ENCODE results near the gene KDM4C. TPM values are rescaled to one million over a fixed set of nuclear protein-coding genes. Genes with fewer than 3 reads are reported as not detected.

KDM4C gene
- total and polyA plus RNA-seq, 2 of the 13 experiments (the other 11 are each of a cell fraction or from before 2014, with no cell fraction given), result 19.4 to 23.6 TPM

DNA sequence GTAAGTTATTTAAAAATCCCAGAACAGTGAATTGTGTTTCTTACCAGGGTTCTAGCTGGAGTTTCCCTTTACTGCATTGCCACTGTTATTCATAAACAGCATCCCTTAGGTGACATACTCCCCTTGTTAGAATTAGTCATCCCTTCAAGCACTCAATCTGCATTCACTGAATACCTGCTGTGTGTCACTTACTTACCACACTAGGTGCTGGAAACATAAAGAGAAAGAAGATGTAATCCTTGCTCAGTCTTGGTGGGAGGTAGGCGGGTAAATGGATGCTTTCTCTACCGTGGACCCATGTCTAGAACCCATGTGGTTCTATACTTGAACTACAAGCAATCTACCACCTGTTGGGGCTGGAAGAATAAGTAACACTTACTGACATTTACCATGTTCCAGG lies 371.6 kb downstream of the KDM4C start:
- peaks cover 6 to 39% of the 10 kb centered on the region in 2 experiments; a peak in 4 of 5 replicates for H3K36me3 ChIP-seq (replicated peaks in 1 of 2; ENCODE audit: control insufficient read depth in 1 of 2, insufficient read depth in 2 of 2, low read length in 2 of 2)
- H3K27me3 ChIP-seq (ENCODE audit: control insufficient read depth in 1 of 2, insufficient read depth in 2 of 2, low read length in 2 of 2), result no peaks in the 10 kb centered on the region
- in situ Hi-C loops (cut with HindIII; ENCODE audit: extremely low pct_ligation_motif_present, low pct_unique_long_range_greater_than_20kb), result no loop called here
- H3K4me1 ChIP-seq (ENCODE audit: insufficient read depth, low read length), result peaks cover 9% of the 10 kb centered on the region
- ChIA-PET POLR2A (no interaction called here), CTCF (ENCODE audit: low intra/inter-chr PET ratio, low total read pairs) (no interaction called here)
- FAIRE-seq (no peak), ATAC-seq (no peak), DNase-seq (ENCODE audit: low spot score) (no peak)
- WGBS (ENCODE audit: low lambda C conversion rate), result 86% methylated on average over 2 of the region's 2 CpGs
- intact Hi-C loops (cut with micrococcal nuclease; ENCODE audit: unreplicated experiment), result no loop called here
- H3K9me3 ChIP-seq (ENCODE audit: low read length), result no peaks in the 10 kb centered on the region
- no TSS peak for BruUV-seq (replicated peaks)
- no peaks in the 10 kb centered on the region for H4K20me1 ChIP-seq (ENCODE audit: insufficient read depth, low read length)
- H3K4me2 ChIP-seq (ENCODE audit: low read depth, low read length), result no peak overlapping the region
- no peaks in the 10 kb centered on the region for H3K79me2 ChIP-seq (ENCODE audit: insufficient read depth, low read length)
- H3K9ac ChIP-seq (ENCODE audit: insufficient read depth, low read depth, low read length), result no peak overlapping the region
- no peak overlapping the region for H3K4me3 ChIP-seq (replicated peaks in 1 of 3; ENCODE audit: insufficient read depth in 1 of 3, low read depth in 2 of 3, low read length in 3 of 3)
- no peak for TF ChIP-seq HNRNPLL (IDR thresholded peaks at IDR 0.05; ENCODE audit: low read depth, low read length, poor library complexity, severe bottlenecking)
- no peak overlapping the region for H2AFZ ChIP-seq (ENCODE audit: low read length)
- H3K27ac ChIP-seq (ENCODE audit: extremely low read length, insufficient read depth, low read length), result no peak overlapping the region

DNA sequence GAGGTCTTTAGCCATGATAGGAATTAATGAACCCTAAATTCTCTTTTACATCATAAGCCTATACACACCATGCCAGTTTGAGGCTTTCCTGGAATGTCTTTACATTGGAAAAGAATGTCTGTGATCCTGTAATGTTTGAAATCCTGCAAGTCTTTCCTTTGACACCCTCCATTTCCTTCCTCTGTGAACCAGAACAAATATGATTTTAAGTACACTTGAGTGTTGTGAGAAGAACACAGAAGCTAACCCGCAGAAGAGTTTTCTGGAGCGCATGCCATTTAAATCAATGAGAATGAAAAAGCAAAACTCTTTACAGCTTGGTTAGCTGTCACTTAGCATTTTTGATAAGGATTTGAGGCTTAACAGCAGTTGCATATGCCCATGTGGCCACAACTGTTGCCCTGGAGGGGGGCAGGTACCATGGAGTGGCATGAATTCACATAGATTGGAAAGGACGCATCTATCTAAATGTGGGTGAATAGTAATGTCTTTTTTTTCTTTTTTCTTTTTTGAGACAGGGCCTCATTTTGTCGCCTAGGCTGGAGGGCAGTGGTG lies 372.6 kb downstream of the KDM4C start:
- H3K9ac ChIP-seq (ENCODE audit: insufficient read depth, low read depth, low read length), result no peak overlapping the region
- POLR2A ChIA-PET, result no interaction called here
- DNase-seq (ENCODE audit: low spot score) (no peak), ATAC-seq (no peak), FAIRE-seq (no peak)
- no peak overlapping the region for H3K4me2 ChIP-seq (ENCODE audit: low read depth, low read length)
- in situ Hi-C loops (cut with HindIII; ENCODE audit: extremely low pct_ligation_motif_present, low pct_unique_long_range_greater_than_20kb) (no loop called here), intact Hi-C loops (cut with micrococcal nuclease; ENCODE audit: unreplicated experiment) (no loop called here)
- no peaks in the 10 kb centered on the region for H4K20me1 ChIP-seq (ENCODE audit: insufficient read depth, low read length)
- H3K27me3 ChIP-seq (ENCODE audit: control insufficient read depth in 1 of 2, insufficient read depth in 2 of 2, low read length in 2 of 2), result no peaks in the 10 kb centered on the region
- whole genome bisulfite sequencing (ENCODE audit: low lambda C conversion rate), result 98% methylated on average over 4 of the region's 4 CpGs
- H3K4me1 ChIP-seq (ENCODE audit: insufficient read depth, low read length), result peaks cover 9% of the 10 kb centered on the region
- H3K27ac ChIP-seq (ENCODE audit: extremely low read length, insufficient read depth, low read length), result no peak overlapping the region
- CTCF ChIA-PET (ENCODE audit: low intra/inter-chr PET ratio, low total read pairs), result no interaction called here
- TF ChIP-seq ZSCAN21 (CRISPR knock-in tag; IDR thresholded peaks at IDR 0.05; ENCODE audit: borderline replicate concordance) (no peak), ELF1 (CRISPR knock-in tag; IDR thresholded peaks at IDR 0.05) (no peak), MTF2 (CRISPR knock-in tag; IDR thresholded peaks at IDR 0.05; ENCODE audit: borderline replicate concordance) (no peak), PRDM4 (CRISPR knock-in tag; IDR thresholded peaks at IDR 0.05; ENCODE audit: borderline replicate concordance) (no peak), MYC (CRISPR knock-in tag; IDR thresholded peaks at IDR 0.05; ENCODE audit: borderline replicate concordance) (no peak), E2F1 (CRISPR knock-in tag; IDR thresholded peaks at IDR 0.05) (no peak), HES4 (CRISPR knock-in tag; IDR thresholded peaks at IDR 0.05; ENCODE audit: borderline replicate concordance) (no peak), TRAFD1 (CRISPR knock-in tag; IDR thresholded peaks at IDR 0.05; ENCODE audit: borderline replicate concordance) (no peak)
- H3K79me2 ChIP-seq (ENCODE audit: insufficient read depth, low read length), result no peaks in the 10 kb centered on the region
- no peaks in the 10 kb centered on the region for H3K9me3 ChIP-seq (ENCODE audit: low read length)
- BruUV-seq (replicated peaks), result no TSS peak
- H3K36me3 ChIP-seq (replicated peaks in 1 of 2; ENCODE audit: control insufficient read depth in 1 of 2, insufficient read depth in 2 of 2, low read length in 2 of 2), result peaks cover 6 to 44% of the 10 kb centered on the region in 2 experiments
- H3K4me3 ChIP-seq (replicated peaks in 1 of 3; ENCODE audit: insufficient read depth in 1 of 3, low read depth in 2 of 3, low read length in 3 of 3), result no peak overlapping the region
- H2AFZ ChIP-seq (ENCODE audit: low read length), result no peak overlapping the region
